Stimulated activated CD4-positive, alpha-beta T cell treated with anti-CD3 and anti-CD28 coated beads, Interleukin-4, amount 100 ng/mL, for 48 hours (primary cell): Measurements from ENCODE around the gene MRPL42.

ENCODE experiments used
- DNase-seq, 2 donors: peaks; one replicate each; pipeline ENCODE4 v3.0.0-alpha.2; 2020; ENCODE audit warnings: low read depth in 2 of 2

MRPL42 gene

DNA sequence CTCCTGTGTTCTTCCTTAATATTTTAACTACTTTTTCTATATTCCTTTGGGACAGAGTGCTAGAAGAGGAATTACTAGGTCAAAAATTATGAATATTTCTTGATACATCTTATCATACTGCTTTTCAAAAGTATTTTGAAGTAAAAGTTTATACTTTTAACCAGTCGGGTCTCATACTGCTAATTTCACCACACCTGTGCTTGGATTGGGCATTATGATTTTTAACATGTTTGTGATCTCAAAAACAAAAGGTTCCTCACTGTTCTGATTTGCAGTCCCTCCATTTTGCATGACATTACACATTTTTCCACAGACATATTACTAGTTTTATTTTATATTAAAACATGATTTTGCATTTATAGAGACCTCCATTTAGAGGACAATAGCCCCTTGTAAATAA is 32.9 kb downstream of the MRPL42 start:
- no peak for DNase-seq

DNA sequence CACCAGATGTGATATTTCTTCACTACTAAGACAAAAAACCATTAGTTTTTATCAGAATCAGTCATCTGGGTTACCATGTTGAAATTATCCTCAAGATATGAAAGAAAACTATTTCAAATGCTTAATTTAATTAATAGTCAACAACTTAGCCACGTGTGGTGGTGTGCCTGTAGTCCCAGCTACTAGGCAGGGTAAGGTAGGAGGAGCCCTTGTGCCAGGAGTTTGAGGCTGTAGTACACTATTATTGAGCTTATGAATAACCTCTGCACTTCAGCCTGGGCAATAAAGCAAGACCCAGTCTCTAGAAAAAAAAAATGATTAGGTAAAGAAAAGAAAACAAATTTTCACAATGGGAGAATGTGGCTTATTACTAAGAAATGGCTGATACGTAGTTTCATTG is 33.4 kb downstream of the MRPL42 start:
- no peak for DNase-seq

DNA sequence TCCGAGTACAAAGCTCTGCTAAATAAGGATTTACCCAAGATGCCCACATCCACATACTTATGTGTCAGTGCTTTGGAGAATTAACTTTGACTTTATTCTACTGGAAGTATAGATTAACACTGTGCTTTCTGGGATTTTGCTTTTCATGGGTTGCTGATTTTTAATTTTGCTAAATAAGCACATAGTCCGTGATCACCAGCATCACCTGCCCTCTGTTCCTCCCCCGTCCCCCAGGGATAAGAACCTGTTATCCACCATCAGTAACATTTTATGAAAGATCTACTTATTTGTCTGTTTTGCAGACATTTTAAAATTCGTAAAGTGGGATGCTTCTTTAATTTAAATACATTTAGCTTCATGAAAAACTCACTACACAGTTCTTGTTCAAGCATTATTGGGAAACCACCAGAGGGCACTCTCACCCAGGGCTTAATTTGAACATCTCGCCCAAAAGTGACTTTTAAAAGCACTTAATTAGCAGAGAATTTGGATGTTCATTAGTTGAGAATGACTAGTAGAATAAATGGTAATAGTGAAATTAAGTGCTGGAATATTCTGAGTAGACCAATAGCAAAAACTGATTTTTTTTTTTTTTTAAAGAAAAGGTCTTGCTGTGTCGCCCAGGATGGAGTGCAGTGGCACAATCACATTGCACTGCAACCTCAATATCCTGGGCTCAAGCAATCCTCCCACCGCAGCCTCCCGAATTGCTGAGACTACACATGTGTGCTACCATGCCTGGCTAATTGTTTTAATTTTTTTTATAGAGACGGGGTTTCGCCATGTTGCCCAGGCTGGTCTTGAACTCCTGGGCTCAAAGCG is 35.7 kb downstream of the MRPL42 start:
- peak; percentile 25 to 39 for DNase-seq

DNA sequence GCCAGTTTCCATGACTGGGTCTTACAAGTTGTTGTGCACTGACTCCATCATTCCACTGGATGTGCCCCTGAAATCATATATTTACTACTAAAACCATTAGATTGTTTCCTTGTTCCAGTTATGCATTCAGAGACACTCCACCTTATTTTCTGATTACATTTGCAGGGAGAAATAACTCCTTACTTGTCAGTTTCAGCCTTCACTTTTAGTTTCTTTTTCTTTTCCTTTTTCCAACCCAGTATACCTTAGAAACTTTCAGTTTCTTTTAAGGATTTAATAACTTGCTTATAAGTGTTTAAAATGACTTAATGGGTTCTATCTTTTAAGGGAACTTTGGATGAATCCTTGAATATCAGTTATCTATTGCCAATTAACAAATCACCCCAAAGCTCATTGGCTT is 39.9 kb downstream of the MRPL42 start:
- DNase-seq, result no peak

DNA sequence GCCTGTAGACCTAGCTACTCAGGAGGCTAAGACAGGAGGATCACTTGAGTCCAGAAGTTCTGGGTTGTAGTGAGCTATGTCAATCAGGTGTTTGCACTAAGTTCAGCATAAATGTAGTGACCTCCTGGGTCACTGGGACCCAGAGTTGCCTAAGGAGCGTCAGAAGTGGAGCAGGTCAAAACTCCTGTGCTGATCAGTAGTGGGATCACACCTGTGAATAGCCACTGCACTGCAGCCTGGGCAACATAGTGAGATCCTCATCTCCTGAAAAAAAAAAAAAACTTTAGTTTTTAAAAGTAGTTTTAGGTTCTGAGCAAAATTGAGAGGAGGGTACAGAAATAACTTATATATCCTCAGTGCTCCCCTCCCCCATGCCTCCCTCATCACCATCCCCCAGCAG is 42.2 kb downstream of the MRPL42 start:
- no peak for DNase-seq

DNA sequence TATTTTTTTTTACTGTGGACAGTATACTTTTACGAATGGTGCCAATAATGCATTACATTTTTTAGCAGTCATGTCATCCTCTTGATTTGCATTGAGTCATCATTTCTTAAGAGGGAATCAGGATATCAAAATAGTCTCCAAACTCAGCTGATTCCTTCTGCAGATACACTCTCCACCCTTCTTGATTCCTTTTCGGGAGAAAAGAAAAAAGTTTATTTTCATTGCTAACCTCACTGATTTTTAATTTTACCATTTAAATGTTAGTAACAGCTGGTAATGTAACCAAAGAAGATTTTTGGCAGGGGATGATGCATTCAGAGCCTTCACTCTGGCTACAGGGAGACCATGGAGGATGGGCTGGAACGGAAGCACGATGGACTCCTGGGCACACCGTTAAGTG is 47.5 kb downstream of the MRPL42 start:
- no peak for DNase-seq

DNA sequence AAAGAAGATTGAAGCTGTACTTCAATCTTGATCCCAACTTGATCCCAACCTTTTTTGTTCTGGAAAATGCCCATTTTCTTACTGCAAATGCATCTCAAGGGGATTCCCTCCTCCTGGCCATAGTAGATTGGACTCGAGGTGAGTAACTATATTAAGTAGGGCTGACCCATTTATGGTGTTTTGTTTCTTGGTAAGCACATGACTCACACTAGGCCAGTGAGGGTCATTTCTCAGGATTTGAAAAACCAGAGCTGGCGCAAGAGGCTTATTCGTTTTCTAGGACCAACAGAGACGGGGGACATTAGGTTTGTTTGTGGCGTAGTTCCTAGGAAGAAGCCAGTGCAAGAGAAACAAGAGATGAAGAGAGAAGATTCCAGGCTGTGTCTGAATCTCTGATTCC is 51.4 kb downstream of the MRPL42 start:
- DNase-seq, result no peak

DNA sequence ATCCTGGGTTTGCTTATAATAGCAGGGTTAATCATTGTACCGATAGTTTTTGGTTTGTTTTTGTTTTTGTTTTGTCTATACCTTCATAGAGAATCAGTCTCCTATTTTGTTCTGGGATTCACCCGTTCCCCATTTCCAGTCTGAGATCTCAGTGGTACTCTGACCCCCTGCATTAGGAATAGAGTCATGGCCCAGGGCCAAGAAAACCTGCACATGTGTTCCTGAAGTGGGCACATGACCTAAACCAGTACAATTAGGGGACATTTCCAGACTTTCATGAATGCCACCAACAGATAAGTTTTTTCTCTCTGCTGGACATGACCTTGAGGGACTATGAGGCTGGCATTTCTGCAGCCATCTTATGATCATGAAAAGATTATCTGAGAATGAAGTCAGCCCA is 52.5 kb downstream of the MRPL42 start:
- DNase-seq, result no peak

DNA sequence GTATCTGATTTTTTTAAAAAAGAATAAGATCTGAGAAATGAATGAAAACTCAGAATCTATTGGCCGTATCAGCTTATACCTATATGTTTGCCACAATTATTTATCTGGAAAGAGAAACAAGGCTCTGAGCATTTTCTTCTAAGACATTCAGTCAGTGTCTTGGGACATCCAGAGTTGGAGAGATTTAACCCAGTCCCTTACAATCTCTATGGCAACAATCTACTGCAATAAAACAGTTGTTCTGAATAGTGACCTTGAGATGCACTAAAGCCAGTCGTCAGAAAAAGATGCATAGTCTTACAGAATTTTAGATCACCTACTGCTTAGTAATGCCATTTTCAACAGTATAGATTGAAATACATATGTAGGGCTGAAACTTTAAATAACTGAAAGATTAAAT is 53.1 kb downstream of the MRPL42 start:
- DNase-seq, result no peak

DNA sequence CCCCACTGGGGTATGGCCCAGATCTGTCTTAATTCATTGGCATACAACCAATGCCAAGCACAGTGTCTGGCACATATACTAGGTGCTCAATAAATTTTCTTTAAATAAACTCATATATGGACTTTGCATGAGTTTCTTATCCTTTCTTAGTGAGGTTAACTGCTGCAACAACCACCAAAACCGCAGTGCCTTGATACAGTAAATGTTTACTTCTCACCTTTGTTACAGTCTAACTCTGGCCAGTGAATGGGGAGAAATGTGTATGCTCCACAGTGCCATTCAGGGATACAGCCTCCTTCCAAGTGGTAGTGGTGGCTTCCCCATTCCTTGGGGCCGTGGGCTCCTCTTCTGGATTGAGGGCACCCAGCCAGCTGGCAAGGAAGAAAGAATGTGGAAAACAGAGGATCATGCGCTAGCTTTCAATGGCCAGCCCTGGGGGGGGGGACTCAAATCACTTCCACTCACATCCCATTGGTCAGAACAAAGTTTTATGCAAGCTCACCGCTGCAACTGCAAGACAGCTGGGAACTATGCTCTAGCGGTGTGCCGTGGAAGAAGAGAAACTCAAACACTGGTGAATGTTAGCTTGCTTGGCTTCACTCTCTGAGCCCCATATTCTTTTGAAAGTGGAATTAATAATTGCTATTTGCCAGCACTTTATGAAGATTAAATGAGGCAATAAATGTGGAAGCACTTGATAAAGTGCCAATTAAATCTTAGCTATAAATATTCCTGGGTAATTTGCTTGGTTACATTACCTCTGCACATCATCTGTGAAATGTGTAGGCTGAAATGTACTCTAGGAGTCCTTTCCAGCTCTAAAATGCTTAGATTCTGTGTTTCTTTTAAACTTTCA is 54.1 kb downstream of the MRPL42 start:
- DNase-seq, result no peak

DNA sequence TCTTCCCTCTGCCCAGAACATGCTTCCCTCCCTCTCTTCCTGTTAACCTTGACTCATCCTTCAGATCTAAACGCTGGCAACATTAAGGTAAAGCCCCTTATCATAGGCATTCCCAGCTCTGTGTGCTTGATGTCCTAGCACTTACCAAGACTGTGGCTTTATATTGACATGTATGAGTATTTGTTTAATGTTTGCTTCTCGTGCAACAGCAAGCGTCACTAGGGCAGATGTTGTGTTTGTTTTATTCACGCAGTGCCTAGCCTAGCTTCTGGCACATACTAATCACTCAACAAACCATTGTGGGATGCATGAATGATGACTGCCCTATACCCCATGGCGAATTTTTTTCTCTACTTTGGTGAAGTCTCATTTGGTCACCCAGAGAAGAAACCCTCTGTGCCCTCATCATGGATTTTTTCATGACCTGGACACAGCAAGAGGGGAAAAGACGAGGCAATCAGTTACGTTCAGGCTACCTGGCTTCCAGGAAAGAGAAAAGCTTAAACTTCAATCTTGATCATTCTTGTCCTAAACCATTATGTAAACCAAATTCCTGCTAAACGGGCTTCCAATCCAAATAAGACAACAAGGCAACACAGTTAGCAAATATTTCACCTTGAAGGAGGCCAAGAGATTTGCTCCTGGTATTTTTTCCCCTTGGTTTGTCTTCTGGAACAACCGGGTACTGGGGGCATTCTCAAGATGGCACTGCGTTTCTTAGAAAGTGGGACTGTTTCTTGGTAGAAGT is 57.2 kb downstream of the MRPL42 start:
- no peak for DNase-seq

DNA sequence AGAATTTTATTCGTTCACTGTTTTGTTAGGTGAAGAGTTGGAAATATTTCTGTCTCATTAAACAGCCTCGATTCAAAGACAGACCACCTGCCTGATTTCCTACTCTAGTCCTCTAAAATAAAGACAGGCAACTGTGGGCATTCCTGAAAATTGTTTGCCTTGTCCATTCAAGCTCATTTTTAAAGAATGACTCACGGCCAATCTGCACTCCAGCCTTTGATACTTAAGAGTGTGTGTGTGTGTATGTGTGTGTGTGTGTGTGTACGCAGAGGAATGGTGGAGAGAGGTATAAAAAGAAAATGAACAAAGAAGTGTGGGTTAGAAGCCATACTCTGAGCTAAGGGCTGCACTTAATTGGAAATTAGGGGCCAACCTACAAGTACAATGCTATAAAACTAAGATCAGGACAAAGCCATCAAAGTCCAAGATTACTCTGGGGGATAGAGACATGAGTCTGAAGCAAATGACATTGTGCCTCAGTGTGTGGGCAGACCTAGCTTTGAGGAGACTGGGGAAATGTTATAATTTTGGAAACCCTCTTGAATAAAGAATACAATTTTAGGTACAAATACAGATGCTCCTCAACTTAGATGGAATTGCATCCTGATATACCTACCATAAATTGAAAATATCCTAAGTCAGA is 59.6 kb downstream of the MRPL42 start:
- no peak for DNase-seq

DNA sequence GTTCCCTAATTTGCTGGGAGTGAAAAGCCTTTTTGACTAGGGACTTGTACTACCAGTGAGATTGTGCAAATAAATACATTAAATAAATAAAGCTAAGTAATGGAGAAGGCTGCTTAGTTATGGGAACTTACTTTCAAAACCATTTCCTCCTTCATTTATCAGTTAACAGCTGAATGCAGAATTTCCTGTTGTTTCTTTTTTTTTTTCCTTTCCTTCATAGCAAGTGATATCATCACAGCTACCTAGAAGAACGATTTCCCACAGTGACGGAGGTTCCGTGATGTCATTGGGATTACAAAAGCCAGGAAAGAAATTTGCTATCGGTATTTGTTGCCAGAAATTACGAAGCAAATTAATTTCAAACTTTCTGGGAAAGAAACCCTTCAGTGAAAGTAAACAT is 63.0 kb downstream of the MRPL42 start:
- DNase-seq, result no peak

DNA sequence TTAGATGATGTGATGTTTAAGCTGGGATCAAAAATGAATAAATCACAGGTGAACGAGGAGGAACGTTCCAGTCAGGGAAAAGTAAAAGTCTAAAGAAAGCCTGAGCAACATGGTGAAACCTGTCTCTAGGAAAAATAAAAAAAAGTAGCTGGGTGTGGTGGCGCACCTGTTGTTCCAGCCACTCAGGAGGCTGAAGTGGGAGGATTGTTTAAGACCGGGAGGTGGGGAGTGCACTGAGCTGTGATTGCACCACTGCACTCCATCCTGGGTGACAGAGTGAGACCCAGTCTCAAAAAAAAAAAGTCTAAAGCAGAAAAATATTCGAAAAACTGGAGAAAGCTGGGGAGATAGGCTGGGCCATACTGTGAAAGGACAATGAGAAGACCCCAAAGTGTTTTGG is 66.0 kb downstream of the MRPL42 start:
- DNase-seq, result no peak

DNA sequence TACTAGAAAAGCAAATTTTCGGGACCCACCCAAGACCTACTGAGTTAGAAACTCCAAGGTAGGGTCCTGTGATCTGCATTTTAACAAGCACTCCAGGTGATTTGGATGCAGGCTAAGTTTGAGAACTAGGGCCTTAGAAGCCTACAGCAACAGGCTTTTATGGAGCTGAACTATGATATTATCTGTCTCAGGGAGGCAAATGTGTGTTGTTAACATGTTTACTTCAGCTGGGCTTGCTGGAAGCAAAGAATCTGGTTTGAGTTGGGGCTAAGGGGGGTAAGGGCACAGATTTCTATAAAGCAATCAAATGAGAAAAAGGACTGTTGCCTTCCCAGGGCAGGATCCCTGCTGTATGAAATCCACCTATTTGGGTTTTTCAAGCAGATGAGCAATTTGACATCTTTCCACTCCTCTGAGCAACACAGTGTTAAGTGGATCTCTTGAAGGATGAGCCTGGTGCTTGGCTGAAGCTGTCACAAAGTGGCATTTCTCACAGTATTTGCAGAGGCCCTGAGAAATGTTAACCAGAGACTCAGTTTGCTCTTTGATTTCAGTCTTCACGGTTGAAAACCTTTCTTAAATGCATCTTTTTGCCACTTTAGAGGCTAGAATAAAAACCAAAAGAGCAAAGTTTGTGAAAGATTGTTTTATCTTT is 68.9 kb downstream of the MRPL42 start:
- DNase-seq, result no peak

DNA sequence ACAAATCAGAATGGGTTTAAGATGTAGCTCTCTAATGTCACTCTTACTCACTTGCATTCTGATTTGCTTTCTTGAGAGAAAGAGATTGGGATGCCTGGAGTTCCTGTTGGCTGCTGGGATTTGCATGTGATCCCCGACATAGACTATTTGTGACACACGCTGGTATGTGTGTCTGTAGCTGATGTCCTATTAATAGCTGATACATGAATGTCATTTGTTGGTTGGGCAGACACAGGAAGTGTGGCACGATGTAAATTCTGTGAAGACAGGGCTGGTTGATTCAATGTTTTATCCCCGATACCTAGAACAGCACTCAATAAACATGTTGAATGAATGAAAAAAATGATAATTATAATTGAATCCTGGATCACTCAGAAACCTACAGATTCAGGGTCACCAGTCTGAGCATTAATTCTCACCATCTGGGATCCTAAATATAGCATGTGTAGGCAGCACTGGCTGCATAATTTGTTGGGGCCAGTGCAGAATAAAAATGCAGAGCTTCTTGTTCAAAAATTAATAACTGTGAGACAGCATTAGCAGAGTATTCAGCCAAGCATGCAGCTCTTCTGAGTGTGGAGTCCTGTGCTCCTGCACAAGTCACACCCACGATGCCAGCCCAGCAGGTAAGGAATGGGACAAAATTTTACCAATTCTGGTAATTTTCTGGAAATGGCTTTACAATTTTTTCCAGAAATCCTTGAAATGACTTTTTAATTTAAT is 69.6 kb downstream of the MRPL42 start:
- no peak for DNase-seq

DNA sequence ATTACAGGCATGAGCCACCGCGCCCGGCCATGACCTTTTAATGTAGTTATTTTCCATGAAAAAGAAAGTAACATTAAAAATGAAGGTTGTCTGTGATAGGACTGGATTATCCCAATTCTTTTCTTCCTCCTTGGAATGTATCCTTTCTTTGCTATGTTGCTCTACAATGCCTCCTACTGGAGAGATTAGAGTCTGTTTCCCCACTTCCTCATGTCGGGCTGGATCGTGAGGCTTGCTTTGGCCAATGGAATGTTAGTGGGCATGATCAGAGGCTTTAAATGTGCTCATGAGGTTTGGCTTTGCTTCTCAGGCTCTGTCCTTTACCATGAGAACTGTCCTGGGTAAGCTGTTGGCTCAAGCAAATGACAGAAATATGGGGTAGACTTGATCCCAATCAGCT is 70.5 kb downstream of the MRPL42 start:
- DNase-seq, result no peak

DNA sequence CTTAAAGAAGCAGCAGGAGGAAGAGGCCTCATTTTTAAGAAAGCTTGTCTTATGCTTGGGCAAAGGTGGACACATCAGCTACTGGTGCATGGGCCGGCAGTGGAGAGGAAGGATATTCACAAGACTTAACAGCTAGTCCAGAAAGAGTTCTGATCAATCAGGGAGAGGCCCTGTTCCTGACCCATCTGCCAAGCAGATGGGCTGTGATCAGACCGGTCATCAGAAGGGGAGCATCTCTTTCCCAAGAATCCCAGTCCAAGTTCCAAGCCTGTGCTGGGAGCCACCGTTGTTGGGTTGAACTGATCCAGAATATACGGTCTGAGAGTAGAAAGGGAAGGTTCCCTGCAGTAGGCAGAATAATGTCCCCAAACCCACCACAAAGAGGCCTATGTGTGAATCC is 72.5 kb downstream of the MRPL42 start:
- DNase-seq, result no peak

DNA sequence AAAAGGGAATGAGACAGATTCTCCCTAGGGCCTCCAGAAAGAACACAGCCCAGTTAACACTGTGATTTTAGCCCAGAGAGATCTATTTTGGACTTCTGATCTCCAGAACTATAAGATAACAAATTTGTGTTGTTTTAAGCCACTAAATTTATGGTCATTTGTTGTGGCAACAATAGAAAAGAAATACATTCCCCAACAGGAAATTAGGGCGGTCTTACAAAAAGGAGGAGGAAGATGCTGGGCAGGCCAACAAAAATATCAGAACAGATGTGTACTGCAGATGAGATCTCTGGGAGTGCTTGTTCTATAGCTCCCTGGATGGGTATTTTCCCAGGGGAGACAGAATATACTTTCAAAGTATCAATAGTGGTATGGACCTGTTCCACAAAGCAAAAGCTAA is 73.2 kb downstream of the MRPL42 start:
- no peak for DNase-seq

DNA sequence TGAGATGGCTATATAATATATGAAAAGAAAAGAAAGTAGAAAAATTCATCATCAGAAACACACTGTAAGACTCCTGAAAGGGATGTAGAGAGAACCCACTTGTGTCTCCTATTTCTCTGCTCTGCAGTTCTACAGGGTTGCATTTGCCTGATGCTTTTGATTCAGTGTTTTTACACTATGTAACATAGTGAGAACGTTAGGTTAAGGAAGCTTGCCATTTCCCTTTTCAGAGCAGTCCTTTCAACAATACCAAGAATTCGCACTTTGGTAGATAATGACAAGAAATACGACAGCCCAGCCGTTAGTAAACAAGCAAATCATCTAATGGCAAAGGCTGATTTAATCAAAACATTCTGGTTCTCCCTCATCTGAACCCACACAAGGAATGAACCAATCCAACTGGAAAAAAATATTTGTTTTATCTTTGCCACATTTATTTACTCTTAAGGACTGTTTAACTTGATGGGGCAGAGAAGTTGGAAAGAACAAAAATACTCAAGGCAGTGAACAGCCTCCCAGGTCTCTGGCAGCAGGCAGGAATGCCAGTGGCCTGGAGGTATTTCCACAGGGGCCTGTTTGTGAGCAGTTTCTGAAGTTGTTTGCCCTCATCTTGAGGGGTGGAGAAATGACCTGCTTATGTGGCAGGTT is 74.4 kb downstream of the MRPL42 start:
- DNase-seq, result no peak
